GM18868 (cell line): ENCODE results near the gene ALDH3B1.

Source experiments
- ATAC-seq: cut with Tn5 transposase; IDR thresholded peaks from one replicate; pipeline ENCODE4 v1.9.1; 2021; ENCODE audit warnings: mild to moderate bottlenecking, moderate library complexity; ENCODE audit not compliant: unreplicated experiment

ALDH3B1 gene

GRCh38 chr11:68027667-68028066 lies 17.5 kb downstream of the ALDH3B1 start:
- ATAC-seq, result no peak

DNA sequence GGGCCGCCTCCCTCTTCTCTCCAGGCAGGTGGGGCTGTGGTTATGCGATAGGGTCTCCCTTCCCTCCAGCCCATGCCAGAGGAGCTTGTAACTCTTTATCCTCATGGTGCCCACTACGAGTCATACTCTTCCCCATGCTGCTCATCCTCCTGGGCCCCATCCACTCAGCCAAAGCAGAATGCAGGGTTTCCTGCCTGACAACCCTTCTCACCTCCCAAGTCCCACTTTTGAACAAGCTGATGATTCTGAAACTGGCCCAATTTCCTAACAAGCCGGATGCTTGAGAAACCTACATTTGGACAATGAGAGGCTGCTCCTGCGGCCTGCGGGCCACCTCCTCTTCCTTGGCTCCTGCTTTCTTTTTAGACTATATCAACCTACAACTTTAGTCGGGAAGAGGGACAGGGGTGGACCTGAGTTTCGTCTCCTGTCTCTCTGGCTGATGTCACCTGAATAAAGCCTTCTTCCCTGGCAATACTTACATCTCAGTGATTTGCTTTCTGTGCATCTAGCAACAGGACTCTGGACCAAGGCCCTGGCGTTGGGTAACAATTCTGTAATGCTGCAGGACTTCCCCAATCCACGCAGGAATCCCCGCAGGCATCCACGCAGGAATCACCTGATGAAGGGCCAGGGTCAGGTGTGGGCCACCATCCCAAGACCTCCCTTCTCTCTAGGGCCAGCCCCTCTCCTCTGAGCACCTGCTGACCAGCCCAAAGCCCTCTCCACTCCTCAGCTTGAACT lies 18.8 kb downstream of the ALDH3B1 start:
- no peak for ATAC-seq

DNA sequence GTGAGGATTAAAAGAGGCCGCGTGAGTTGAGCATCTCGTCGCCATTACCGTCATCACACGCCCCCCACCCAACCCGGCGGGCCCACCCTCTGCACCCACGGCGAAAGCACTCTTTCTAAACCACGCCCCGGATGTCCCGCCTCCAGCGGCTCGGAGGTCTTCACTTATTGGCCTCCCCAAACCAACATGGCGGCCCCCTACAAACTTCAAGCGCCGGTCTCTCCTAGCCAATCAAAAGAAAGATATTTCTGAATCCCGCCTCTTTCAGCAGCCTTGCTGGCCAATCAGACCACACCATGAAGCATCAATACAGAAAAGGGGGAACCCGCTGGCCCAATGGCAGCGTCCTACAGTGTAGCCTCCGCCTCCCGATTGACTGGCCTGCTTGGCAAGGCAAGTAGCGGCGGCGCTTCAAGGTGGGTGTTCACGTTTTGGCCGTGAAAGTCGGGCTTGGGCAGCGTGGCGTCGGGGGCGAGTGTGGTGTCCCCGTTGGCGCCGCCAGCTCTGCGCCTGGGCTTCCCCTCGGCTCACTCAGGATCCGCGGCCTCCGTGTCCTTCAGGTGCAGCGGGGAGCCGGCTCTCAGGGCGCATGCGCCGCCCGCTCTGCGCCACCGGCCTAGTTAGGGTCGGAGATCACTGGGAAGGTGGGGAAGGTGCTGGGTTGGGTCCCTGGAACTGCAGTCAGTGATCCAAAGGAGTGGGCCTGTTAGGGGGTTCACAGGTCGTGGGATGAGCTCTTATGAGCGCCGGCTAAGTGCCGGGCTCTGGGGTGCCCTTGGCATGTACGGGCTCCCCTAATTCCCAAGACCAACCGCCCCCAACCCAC lies 20.4 kb downstream of the ALDH3B1 start, which contains the start of gene NDUFS8:
NDUFS8 (plus strand) TSS at position 364 of the 826 bp plus-strand sequence. CDS start 1,471 bp downstream, outside the sequence.
- peak; percentile 94 for ATAC-seq

GRCh38 chr11:68031144-68031464 lies 21.0 kb downstream of the ALDH3B1 start:
- no peak for ATAC-seq

DNA sequence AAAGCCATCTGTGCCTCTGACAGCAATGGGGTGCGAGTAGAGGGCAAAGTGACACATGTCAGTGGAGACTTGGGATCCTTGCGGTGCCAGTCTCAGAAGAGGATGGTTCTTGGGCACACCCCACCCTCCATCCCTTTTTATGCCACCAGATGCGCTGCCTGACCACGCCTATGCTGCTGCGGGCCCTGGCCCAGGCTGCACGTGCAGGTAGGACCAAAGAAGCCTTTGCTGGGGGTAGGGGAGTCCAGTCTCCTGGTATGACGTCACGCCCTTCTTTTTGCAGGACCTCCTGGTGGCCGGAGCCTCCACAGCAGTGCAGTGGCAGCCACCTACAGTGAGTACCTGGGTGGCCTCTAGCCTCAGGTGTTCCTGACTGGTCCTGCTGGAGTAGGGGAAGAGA lies 21.9 kb downstream of the ALDH3B1 start:
- no peak for ATAC-seq

DNA sequence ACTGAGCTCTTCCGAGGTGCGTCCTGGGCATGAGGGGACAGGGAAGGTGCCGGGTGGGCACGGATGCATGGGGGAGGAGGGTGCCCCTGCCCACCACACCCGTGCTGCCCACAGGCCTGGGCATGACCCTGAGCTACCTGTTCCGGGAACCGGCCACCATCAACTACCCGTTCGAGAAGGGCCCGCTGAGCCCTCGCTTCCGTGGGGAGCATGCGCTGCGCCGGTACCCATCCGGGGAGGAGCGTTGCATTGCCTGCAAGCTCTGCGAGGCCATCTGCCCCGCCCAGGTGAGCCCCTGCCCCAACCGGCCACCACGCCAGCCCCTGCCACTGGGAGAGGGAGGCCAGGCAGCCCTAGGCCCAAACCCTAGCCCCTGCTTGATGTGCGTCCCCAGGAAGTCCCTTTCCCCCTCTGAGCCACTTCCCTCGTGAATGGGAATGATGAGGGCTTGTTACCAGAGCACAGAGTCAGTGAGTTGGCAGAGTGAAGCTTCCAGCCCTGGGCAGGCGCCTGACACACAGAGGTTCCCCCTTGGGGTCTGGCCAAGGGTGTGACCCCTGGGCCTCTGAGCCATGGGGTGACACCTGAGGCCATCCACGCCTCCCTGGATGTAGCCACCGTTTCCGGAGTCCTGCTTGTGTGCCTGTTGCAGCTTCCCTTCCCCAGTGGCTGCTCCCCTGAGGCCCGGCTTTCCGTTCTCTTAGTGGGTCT lies 23.0 kb downstream of the ALDH3B1 start:
- ATAC-seq, result no peak

DNA sequence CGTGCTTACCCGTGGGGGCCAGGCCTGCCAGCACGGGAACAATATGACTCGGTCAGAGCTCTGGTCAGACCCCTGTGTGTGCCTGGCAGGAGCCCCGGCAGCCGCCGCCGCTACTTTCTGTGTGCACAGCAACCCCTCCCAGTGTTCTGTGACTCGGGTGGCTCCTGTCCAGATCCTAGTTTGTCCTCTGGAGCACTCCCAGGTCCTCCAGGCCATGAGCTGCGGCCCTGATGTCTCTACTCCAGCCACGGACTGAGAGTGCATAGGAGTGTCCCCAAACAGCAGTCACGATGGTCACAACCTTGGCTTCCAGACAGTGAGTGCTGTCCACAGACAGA lies 23.6 kb downstream of the ALDH3B1 start:
- no peak for ATAC-seq

DNA sequence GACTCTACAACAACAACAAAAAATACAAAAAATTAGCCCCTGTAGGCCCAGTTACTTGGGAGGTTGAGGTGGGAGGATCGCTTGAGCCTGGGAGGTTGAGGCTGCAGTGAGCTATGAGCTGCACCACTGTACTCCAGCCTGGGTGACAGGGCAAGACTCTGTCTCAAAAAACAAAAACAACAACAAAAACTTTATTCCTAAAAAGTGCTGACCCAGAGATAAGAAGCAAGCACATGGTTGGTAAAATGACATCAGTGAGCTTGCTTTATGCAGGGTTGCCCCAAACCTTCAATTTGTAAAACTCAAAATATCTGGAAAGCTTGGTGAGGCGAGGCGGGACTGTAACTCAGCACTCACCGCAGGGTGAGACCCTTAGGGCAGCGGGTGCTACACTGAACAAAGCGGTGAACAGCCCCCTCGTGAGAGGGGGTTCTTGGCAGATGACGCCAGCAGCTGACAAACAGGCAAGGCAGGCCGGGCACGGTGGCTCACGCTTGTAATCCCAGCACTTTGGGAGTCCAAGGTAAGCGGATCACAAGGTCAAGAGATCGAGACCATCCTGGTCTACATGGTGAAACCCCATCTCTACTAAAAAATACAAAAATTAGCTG lies 25.2 kb downstream of the ALDH3B1 start:
- ATAC-seq, result no peak

- ATAC-seq, result no peak
These were observed 26.1 kb downstream of the ALDH3B1 start for GRCh38 chr11:68036141-68036716.

DNA sequence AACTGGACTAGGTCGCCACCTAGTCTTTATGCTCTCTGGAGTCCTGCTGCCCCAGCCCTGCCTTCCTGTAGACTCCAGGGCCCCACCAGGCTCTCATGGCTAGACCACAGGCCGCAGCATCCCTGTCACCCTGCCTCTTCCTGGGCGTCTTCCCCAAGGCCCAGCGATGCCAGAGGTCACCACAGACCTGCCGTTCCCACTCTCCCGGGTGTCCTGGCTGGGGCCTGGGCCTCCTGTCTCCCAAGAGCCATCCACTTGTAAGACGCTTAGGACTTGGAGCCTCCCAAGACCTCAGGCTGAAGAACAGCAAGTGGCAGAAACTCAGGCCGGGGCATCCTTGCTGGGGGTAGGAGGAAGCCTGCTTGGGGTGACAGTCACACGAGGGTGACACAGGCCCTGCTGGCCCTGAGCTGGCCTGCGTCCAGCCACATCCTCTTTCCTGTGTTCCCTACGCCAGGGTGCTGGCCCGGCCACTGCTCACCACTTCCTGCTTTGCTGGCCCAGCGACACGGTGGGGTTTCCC lies 26.7 kb downstream of the ALDH3B1 start:
- ATAC-seq, result no peak

- no peak for ATAC-seq
These were observed 27.5 kb downstream of the ALDH3B1 start for GRCh38 chr11:68037411-68038225.

GRCh38 chr11:68038226-68038717 lies 28.1 kb downstream of the ALDH3B1 start:
- ATAC-seq, result no peak

GRCh38 chr11:68038718-68039525 lies 28.8 kb downstream of the ALDH3B1 start, which contains the start of gene TCIRG1:
TSS of gene TCIRG1 (plus strand) at chr11:68039025. CDS start at chr11:68041272, 2,247 bp downstream.
- ATAC-seq, result peak; percentile 50

- no peak for ATAC-seq
These were observed 29.5 kb downstream of the ALDH3B1 start for GRCh38 chr11:68039526-68040086.

DNA sequence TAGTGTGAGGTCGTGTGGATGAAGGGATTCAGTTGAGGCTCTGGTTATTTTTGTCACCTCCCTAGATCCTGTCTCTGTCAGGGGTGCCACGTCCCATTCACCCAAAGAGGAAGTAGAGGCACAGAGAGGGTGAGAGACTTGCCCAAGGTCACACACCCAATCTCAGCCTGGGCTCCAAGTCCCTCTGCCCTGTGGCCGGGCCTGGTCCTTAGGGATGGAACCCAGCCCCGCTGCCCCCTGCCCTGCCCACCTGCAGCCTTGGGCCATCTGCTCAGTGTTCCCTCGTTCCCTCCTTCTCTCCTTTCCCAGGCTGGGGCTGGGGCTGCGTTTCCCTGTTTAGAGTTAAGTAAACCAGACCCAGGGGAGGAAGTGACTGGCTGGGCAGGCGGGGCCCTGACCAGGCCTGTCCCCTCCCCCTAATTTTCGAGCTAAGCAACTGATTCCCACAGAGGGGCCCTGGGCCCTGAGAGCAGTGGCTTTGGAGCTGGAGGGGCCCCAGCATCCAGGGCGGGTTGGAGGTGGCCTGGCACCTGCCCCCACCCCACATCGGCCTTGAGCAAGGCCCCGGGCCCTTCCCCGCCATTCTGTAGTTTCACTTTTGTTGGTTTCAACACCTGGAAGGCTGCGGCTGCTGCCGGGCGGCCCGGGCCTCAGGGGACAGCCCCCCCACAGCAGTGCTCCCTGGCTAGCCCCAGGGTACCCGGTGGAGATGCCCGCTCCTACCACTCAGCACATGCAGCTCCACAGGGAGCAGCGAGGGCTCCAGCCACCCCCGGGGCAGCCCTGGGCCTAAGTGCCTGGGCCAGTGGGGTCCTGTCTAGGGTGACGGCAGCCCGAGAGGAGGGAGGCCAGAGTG lies 30.2 kb downstream of the ALDH3B1 start:
- ATAC-seq, result peak; percentile 59

DNA sequence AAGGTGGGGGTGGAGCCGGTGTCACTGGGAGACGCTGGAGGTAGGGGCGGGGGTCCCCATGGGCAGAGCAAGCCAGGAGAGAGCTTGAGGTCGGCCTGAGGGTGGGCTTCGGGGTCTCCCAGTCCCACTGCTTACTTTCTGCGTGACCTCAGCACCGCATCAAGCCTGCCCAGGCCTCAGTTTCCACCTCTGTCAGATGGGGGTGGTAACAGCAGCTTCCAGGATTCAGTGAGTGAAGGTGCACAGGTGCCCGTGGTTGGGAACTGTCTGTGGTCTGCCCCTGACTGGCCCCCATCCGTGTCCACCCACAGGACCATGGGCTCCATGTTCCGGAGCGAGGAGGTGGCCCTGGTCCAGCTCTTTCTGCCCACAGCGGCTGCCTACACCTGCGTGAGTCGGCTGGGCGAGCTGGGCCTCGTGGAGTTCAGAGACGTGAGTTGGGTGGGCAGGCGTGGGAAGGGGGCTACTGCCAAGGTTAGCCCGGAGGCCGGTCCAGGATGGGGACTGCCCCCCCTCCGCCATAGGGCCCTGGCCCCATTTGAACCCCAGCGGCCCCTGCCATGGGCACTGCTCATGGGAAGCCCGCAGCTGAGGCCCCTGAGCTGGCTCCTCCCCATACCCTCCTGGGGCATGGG lies 30.9 kb downstream of the ALDH3B1 start:
- no peak for ATAC-seq

- ATAC-seq, result no peak
These were observed 31.6 kb downstream of the ALDH3B1 start for GRCh38 chr11:68041617-68042218.
